H7 (cell line): ENCODE results near the gene RHEX. TPM values are rescaled to one million over a fixed set of nuclear protein-coding genes. Genes with fewer than 3 reads are reported as not detected.
"Not testable (repeated sequence)": the region's sequence is repeated elsewhere in the genome, so short reads cannot be mapped to it uniquely, and the experiment has no call there.

ENCODE experiments used
- DNase-seq: peaks from one replicate; pipeline ENCODE4 v3.0.0; 2012
- H3K27me3 ChIP-seq: 2 replicates; pipeline ENCODE4 v1.6.0; 2011; ENCODE audit warnings: mild to moderate bottlenecking, low read length; ENCODE audit not compliant: control insufficient read depth, insufficient read depth
- H3K36me3 ChIP-seq: replicated peaks from 2 replicates; pipeline ENCODE4 v1.5.1; 2011; ENCODE audit warnings: low read length; ENCODE audit not compliant: control insufficient read depth, insufficient read depth
- H3K4me3 ChIP-seq: 2 replicates; pipeline ENCODE4 v1.5.1; 2011; ENCODE audit warnings: low read depth, mild to moderate bottlenecking, control low read depth, low read length, moderate library complexity; ENCODE audit not compliant: insufficient read depth
- total RNA-seq: library from RNA; depleted of rRNA; stranded (reverse); fragments of >200 nt; shearing (Covaris generic); gene quantifications from 2 replicates; pipeline ENCODE4 v1.2.3, GENCODE V29; 2014

Gene RHEX
- total RNA-seq, 1 experiment from 2014 or later: not detected

GRCh38 chr1:206040328-206040727 is 12.6 kb upstream of the RHEX start:
- no peaks in the 10 kb centered on the region; the same call in 1 of the 2 replicates for H3K27me3 ChIP-seq
- no peaks in the 10 kb centered on the region for H3K36me3 ChIP-seq
- H3K4me3 ChIP-seq: no peak overlapping the region
- no peak for DNase-seq

- no peaks in the 10 kb centered on the region; the same call in 1 of the 2 replicates for H3K27me3 ChIP-seq
- DNase-seq: peak; percentile 51
- H3K4me3 ChIP-seq: no peak overlapping the region
- H3K36me3 ChIP-seq: no peaks in the 10 kb centered on the region
Observed at GRCh38 chr1:206041640-206042039, 11.3 kb upstream of the RHEX start.

- DNase-seq: no peak
- no peak overlapping the region for H3K4me3 ChIP-seq
- no peaks in the 10 kb centered on the region for H3K27me3 ChIP-seq
- H3K36me3 ChIP-seq: no peaks in the 10 kb centered on the region
Observed at GRCh38 chr1:206047271-206047670, 5.7 kb upstream of the RHEX start.

- Histone ChIP-seq H3K4me3 (no peak overlapping the region), H3K36me3 (no peaks in the 10 kb centered on the region), H3K27me3 (no peaks in the 10 kb centered on the region)
- DNase-seq: no peak
Observed at GRCh38 chr1:206048582-206048981, 4.4 kb upstream of the RHEX start.

GRCh38 chr1:206049293-206049692 is 3.7 kb upstream of the RHEX start:
- no peak overlapping the region for H3K4me3 ChIP-seq
- no peak for DNase-seq
- no peaks in the 10 kb centered on the region for H3K36me3 ChIP-seq
- no peaks in the 10 kb centered on the region for H3K27me3 ChIP-seq

GRCh38 chr1:206049919-206050600 is 2.9 kb upstream of the RHEX start:
- no peaks in the 10 kb centered on the region for H3K27me3 ChIP-seq
- no peak overlapping the region for H3K4me3 ChIP-seq
- DNase-seq: no peak
- H3K36me3 ChIP-seq: no peaks in the 10 kb centered on the region

- Histone ChIP-seq H3K27me3 (no peaks in the 10 kb centered on the region), H3K36me3 (no peaks in the 10 kb centered on the region), H3K4me3 (no peak overlapping the region)
- DNase-seq: no peak
Observed at GRCh38 chr1:206050655-206051235, 2.2 kb upstream of the RHEX start.

GRCh38 chr1:206052231-206052865 is 625 bp upstream of the RHEX start:
- not testable (repeated sequence) for H3K36me3 ChIP-seq, H3K27me3 ChIP-seq, DNase-seq, H3K4me3 ChIP-seq

GRCh38 chr1:206053616-206054015 is 643 bp downstream of the RHEX start:
- H3K4me3 ChIP-seq, H3K36me3 ChIP-seq, DNase-seq, H3K27me3 ChIP-seq: not testable (repeated sequence)

GRCh38 chr1:206055069-206055625 is 2.2 kb downstream of the RHEX start:
- H3K27me3 ChIP-seq, H3K4me3 ChIP-seq, H3K36me3 ChIP-seq, DNase-seq: not testable (repeated sequence)

GRCh38 chr1:206055639-206056323 is 2.8 kb downstream of the RHEX start:
- H3K4me3 ChIP-seq, H3K27me3 ChIP-seq: not testable (repeated sequence)

GRCh38 chr1:206058289-206058926 is 5.4 kb downstream of the RHEX start:
- H3K36me3 ChIP-seq, H3K27me3 ChIP-seq, H3K4me3 ChIP-seq, DNase-seq: not testable (repeated sequence)

More at GRCh38 chr1:206055639-206056323, 2.8 kb downstream of the RHEX start:
- not testable (repeated sequence) for H3K36me3 ChIP-seq, DNase-seq

- Histone ChIP-seq H3K36me3 (no peaks in the 10 kb centered on the region), H3K4me3 (no peak overlapping the region), H3K27me3 (no peaks in the 10 kb centered on the region)
- no peak for DNase-seq
Observed at GRCh38 chr1:206058927-206059292, 5.9 kb downstream of the RHEX start.

GRCh38 chr1:206059355-206059915 is 6.5 kb downstream of the RHEX start:
- Histone ChIP-seq H3K36me3 (no peaks in the 10 kb centered on the region), H3K27me3 (no peaks in the 10 kb centered on the region), H3K4me3 (no peak overlapping the region)
- DNase-seq: no peak
